ENCODE measurements around the gene CFAP221.

- TF ChIP-seq CTCF (optimal IDR thresholded peaks at IDR 0.05 in 1 of 3, IDR thresholded peaks at IDR 0.05 in 1 of 3, conservative IDR thresholded peaks at IDR 0.05 in 1 of 3; ENCODE audit: extremely low read depth in 1 of 3, insufficient read depth in 2 of 3, low read length in 3 of 3) (no peak), EZH2 (IDR thresholded peaks at IDR 0.05; ENCODE audit: low read length) (no peak)
These were observed 32.3 kb upstream of the CFAP221 start for GRCh38 chr2:119511989-119512388.

Measured in keratinocyte (primary cell).